Stimulated activated naive B cell treated with anti-CD40 and anti-IgM and Interleukin-4, amounts not matched to agents 10 μg/mL and 1 μg/mL and 100 μg/mL, for 72 hours (primary cell): ENCODE results near the gene ERI2.

ENCODE experiments used
- ATAC-seq, 2 donors: fragments of 150-1000 bp; cut with Tn5 transposase; replicated peaks; 2 replicates each; pipeline ENCODE4 v1.10.0; 2021; ENCODE audit warnings: moderate library complexity in 1 of 2
- DNase-seq: peaks from one replicate; pipeline ENCODE4 v3.0.0; 2021
- H3K27ac Mint-ChIP-seq: one replicate; pipeline ENCODE4 v1.8.0; 2022; ENCODE audit warnings: mild to moderate bottlenecking, mixed read lengths
- H3K27me3 Mint-ChIP-seq, 2 donors: one replicate each; pipeline ENCODE4 v1.8.0; 2022; ENCODE audit warnings: mixed read lengths in 2 of 2
- H3K36me3 Mint-ChIP-seq, 2 donors: one replicate each; pipeline ENCODE4 v1.8.0; 2022; ENCODE audit warnings: mixed read lengths in 2 of 2, mild to moderate bottlenecking in 1 of 2
- H3K4me1 Mint-ChIP-seq, 2 donors: one replicate each; pipeline ENCODE4 v1.8.0; 2022; ENCODE audit warnings: mixed read lengths in 2 of 2, mild to moderate bottlenecking in 1 of 2
- H3K4me3 Mint-ChIP-seq, 2 donors: one replicate each; pipeline ENCODE4 v1.8.0; 2022; ENCODE audit warnings: mild to moderate bottlenecking in 2 of 2, mixed read lengths in 2 of 2, moderate library complexity in 1 of 2
- H3K9me3 Mint-ChIP-seq, 2 donors: one replicate each; pipeline ENCODE4 v1.8.0; 2022; ENCODE audit warnings: mixed read lengths in 2 of 2, mild to moderate bottlenecking in 1 of 2

Gene ERI2

DNA sequence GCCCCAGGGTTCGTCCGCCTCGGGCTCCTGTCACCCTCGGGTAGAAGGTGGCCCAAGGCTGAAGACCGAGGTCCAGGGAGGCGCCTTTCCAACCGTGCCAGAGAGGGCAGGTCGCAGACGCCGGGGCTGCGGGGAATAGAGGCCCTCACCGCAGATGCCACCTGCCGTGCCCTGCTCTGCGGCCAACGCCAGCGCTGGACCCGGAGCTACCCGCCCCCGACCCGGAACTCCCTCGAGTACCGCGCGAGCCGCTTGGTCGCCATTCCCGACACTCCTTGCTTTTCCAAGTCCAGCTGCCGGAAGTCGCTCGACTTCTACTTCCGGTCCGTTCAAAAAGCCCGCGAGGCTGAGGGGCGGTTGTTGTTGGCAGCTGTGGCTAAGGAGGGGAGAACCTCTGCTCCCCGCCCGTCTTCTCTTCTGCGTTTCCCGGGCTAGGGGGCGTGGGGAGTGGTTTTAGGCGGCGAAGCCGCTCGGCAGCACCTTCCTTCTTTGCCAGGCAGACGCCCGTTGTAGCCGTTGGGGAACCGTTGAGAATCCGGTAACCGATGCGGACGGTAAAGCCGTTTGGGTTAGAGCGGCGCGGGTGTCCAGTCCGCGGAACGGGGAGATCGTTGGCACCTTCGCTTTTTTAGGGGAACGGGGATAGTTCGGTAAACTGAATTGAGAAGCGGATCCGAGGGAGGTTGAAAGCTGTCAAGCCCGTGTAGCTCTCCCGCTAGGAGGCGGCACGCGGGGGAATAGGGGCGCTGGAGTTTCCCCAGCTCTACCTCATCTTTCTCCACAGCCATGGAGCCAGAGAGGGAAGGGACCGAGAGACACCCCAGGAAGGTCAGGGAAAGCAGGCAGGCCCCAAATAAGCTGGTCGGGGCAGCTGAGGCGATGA is at the start of gene ERI2, which contains the start of gene REXO5:
Gene ERI2, minus strand, starts transcription at position 305 of the 883 bp plus-strand sequence. Its CDS starts 42 bp downstream, at position 263.
Gene REXO5, plus strand, starts transcription at position 360 of the 883 bp plus-strand sequence. Its CDS starts 427 bp downstream, at position 787.
- Mint-ChIP-seq H3K27ac (peak within 1 kb of the TSS; percentile 95), H3K27me3 (no peaks in the 10 kb centered on the region), H3K4me3 (peak within 1 kb of the TSS; percentile 95 to 99), H3K4me1 (peaks cover 13 to 24% of the 10 kb centered on the region in 2 donors), H3K9me3 (no peaks in the 10 kb centered on the region), H3K36me3 (no peaks in the 10 kb centered on the region)
- DNase-seq (peak; percentile 75), ATAC-seq (peak; percentile 92)

- DNase-seq (no peak), ATAC-seq (no peak)
- Mint-ChIP-seq H3K27ac (no peak overlapping the region), H3K36me3 (peaks cover 15 to 19% of the 10 kb centered on the region in 2 donors), H3K4me3 (no peak overlapping the region), H3K9me3 (no peaks in the 10 kb centered on the region), H3K27me3 (no peaks in the 10 kb centered on the region), H3K4me1 (peaks cover 0 to 3% of the 10 kb centered on the region in 2 donors)
These were observed 48.7 kb upstream of the ERI2 start for GRCh38 chr16:20854963-20855362.

GRCh38 chr16:20853981-20854620 is 47.8 kb upstream of the ERI2 start:
- Mint-ChIP-seq H3K27me3 (no peaks in the 10 kb centered on the region), H3K4me3 (no peak overlapping the region), H3K4me1 (peaks cover 0 to 6% of the 10 kb centered on the region in 2 donors), H3K9me3 (no peaks in the 10 kb centered on the region), H3K36me3 (peaks cover 10 to 13% of the 10 kb centered on the region in 2 donors), H3K27ac (no peak overlapping the region)
- no peak for ATAC-seq
- DNase-seq = no peak

- no peak for ATAC-seq
- Mint-ChIP-seq H3K4me1 (peaks cover 0 to 6% of the 10 kb centered on the region in 2 donors), H3K36me3 (peaks cover 10 to 13% of the 10 kb centered on the region in 2 donors), H3K27ac (no peak overlapping the region), H3K9me3 (no peaks in the 10 kb centered on the region), H3K4me3 (no peak overlapping the region), H3K27me3 (no peaks in the 10 kb centered on the region)
- DNase-seq = no peak
These were observed 46.9 kb upstream of the ERI2 start for GRCh38 chr16:20853143-20853542.

- ATAC-seq (no peak), DNase-seq (no peak)
- Mint-ChIP-seq H3K27ac (no peak overlapping the region), H3K4me3 (no peak overlapping the region), H3K36me3 (peaks cover 6 to 9% of the 10 kb centered on the region in 2 donors), H3K4me1 (peaks cover 0 to 6% of the 10 kb centered on the region in 2 donors), H3K9me3 (no peaks in the 10 kb centered on the region), H3K27me3 (no peaks in the 10 kb centered on the region)
These were observed 45.3 kb upstream of the ERI2 start for GRCh38 chr16:20851601-20852000.

DNA sequence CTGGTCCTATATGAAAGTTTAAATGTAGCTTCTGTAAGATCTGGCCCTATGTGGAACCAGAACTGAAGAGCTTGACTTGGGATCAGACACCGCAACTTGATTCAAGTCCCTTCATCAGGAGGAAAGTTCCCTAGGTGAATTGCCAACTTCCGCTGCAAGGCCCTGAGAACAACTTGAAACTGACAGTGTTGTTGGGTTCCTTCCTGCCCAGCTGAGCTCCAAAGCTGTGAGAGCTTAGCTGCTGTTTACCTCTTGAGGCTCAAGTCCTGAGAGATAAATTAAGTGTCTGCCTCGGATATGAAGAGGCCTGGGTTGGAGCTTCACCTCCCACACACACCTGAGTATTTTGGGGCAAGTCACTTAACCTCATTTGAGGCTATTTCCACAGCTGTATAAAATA is 44.7 kb upstream of the ERI2 start:
- no peak for ATAC-seq
- Mint-ChIP-seq H3K4me3 (no peak overlapping the region), H3K27me3 (no peaks in the 10 kb centered on the region), H3K4me1 (peaks cover 0 to 6% of the 10 kb centered on the region in 2 donors), H3K9me3 (no peaks in the 10 kb centered on the region), H3K27ac (no peak overlapping the region), H3K36me3 (peaks cover 6 to 9% of the 10 kb centered on the region in 2 donors)
- no peak for DNase-seq

DNA sequence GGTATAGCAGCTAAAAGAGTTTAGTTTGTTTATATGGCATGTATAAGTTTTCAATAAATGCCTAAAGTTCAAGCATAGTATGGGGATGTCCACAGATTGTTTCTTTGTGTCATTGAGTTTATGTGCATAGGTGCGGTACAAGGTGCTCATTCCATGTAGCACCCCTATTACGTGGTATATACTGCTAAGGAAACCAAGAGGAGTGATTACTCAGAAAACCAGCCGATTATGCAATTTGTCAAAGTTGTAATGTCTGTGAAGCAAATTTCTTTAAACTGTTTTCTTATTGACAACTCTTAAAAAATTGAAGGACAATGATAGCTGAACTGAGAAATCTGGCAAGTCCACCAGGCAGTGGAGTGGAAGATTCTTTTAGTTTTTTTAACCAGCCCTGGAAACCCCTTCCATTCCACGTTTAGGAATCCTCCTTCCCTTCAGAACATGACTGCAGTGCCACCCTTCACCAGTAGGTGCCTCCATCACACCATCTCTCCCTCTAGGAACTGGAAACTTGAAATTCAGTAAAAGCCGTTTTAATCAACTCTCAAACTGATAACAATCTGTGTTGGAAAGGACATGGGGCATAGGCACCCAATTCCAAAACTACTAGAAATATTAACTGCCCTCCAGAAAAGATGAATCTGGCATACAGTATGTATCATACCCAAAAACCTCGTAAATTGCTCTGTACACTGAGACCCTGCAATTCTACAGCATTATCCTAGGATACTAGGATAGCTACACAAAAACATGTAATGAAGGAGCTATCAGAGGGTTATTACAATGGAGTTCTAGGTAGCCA is 43.5 kb upstream of the ERI2 start:
- DNase-seq (peak; percentile 36), ATAC-seq (peak in 1 of 2 donors; percentile 52)
- Mint-ChIP-seq H3K27me3 (no peaks in the 10 kb centered on the region), H3K36me3 (peaks cover 0 to 2% of the 10 kb centered on the region in 2 donors), H3K27ac (no peak overlapping the region), H3K4me3 (no peak overlapping the region), H3K4me1 (peaks cover 0 to 6% of the 10 kb centered on the region in 2 donors), H3K9me3 (no peaks in the 10 kb centered on the region)

DNA sequence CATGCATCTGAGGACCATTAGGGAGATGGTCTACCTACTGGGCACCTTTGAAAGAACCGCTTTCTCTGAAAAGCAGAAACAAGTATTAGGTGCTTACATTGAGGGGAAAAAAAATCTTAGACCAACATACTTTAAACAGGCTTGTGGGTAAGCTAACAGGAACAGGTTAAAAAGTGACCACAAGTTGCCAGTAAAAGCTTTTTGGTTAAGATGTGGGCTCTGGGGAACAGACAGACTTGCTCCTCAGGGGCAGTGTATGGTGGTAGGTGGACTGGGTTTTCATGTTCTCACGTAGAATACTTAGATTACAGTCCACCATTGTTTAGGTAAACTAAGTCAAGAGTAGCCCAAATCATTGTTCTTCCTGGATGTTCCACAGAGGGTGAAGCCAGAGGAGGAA is 41.3 kb upstream of the ERI2 start:
- H3K27ac Mint-ChIP-seq = no peak overlapping the region
- no peak for DNase-seq
- H3K4me1 Mint-ChIP-seq = peaks cover 2 to 6% of the 10 kb centered on the region in 2 donors
- H3K27me3 Mint-ChIP-seq = no peaks in the 10 kb centered on the region
- peaks cover 0 to 2% of the 10 kb centered on the region in 2 donors for H3K36me3 Mint-ChIP-seq
- H3K4me3 Mint-ChIP-seq = no peak overlapping the region
- no peak for ATAC-seq
- H3K9me3 Mint-ChIP-seq = no peaks in the 10 kb centered on the region

DNA sequence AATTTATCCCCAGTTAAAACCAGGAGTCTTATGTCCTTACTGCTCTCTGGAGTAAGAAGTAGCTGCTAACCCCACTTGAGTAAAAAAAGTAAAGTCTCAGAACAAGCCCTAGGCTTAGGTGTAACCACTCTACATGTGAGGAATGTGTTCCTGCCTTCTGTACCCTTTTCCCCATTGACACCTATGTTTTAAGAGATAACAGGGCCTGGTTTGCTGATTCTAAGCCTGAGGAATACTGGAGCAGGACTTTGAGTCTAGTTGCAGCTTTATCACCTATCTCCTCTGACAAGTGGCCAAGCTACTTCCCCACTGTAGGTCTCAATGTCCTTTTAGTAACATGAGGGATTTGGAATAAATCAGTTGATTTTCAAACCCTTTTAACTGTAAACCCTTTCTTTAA is 40.3 kb upstream of the ERI2 start:
- peaks cover 0 to 2% of the 10 kb centered on the region in 2 donors for H3K36me3 Mint-ChIP-seq
- H3K27ac Mint-ChIP-seq = no peak overlapping the region
- no peak overlapping the region for H3K4me3 Mint-ChIP-seq
- no peaks in the 10 kb centered on the region for H3K9me3 Mint-ChIP-seq
- ATAC-seq (no peak), DNase-seq (no peak)
- no peaks in the 10 kb centered on the region for H3K27me3 Mint-ChIP-seq
- H3K4me1 Mint-ChIP-seq = peaks cover 2 to 6% of the 10 kb centered on the region in 2 donors

DNA sequence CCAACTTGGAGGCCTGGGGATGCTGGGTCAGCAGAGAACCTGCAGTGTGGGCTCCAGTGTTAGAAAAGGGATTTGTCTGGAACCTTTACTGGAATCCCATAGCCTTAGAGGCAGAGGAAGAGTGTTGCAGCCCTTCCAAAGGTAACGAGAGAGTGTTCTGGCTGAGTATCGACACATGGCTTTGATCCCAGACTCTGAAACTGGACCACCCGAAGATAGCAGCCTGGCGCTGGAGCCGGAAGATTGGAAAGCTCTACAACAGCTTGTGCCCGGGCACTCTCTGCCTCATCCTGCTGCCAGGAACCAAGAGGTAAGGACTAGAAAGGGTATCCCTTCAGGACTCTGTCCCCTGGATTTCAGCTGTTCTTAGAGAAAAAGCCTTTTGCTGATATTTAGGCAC is 39.8 kb upstream of the ERI2 start:
- Mint-ChIP-seq H3K27ac (no peak overlapping the region), H3K36me3 (peaks cover 0 to 2% of the 10 kb centered on the region in 2 donors), H3K9me3 (no peaks in the 10 kb centered on the region), H3K27me3 (no peaks in the 10 kb centered on the region), H3K4me3 (no peak overlapping the region), H3K4me1 (peaks cover 2 to 6% of the 10 kb centered on the region in 2 donors)
- ATAC-seq (no peak), DNase-seq (no peak)

GRCh38 chr16:20844588-20844987 is 38.3 kb upstream of the ERI2 start:
- peaks cover 0 to 3% of the 10 kb centered on the region in 2 donors for H3K4me1 Mint-ChIP-seq
- no peaks in the 10 kb centered on the region for H3K9me3 Mint-ChIP-seq
- DNase-seq (no peak), ATAC-seq (no peak)
- peaks cover 0 to 2% of the 10 kb centered on the region in 2 donors for H3K36me3 Mint-ChIP-seq
- no peak overlapping the region for H3K4me3 Mint-ChIP-seq
- H3K27me3 Mint-ChIP-seq = no peaks in the 10 kb centered on the region
- no peak overlapping the region for H3K27ac Mint-ChIP-seq

- H3K27ac Mint-ChIP-seq = no peak overlapping the region
- DNase-seq (no peak), ATAC-seq (no peak)
- H3K4me1 Mint-ChIP-seq = peaks cover under 1 to 3% of the 10 kb centered on the region in 2 donors
- H3K36me3 Mint-ChIP-seq = peaks cover 0 to 2% of the 10 kb centered on the region in 2 donors
- H3K27me3 Mint-ChIP-seq = no peaks in the 10 kb centered on the region
- no peak overlapping the region for H3K4me3 Mint-ChIP-seq
- H3K9me3 Mint-ChIP-seq = no peaks in the 10 kb centered on the region
These were observed 37.8 kb upstream of the ERI2 start for GRCh38 chr16:20844054-20844453.

DNA sequence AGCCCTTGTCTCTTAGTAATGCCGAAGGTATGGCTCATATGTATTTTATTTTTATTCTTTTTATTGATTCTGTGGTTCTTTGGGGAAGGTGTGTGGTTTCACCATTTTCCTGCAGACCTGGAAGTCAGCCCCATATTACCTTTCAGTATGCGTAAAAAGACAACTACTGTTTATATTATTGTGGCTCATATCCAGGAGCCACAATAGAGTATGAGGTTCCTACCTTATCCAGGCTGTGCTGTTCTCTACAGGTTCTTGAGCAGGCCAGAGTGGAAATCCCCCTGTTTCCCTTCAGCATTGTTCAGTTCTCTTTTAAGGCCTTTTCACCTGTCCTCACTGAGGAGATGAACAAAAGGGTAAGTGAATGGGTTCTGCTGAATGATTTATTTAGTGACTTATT is 33.2 kb upstream of the ERI2 start:
- Mint-ChIP-seq H3K4me3 (no peak overlapping the region), H3K27ac (no peak overlapping the region), H3K36me3 (peaks cover 17 to 19% of the 10 kb centered on the region in 2 donors), H3K27me3 (no peaks in the 10 kb centered on the region), H3K9me3 (peaks cover 6 to 8% of the 10 kb centered on the region in 2 donors), H3K4me1 (peaks cover 10 to 11% of the 10 kb centered on the region in 2 donors)
- ATAC-seq (no peak), DNase-seq (no peak)

DNA sequence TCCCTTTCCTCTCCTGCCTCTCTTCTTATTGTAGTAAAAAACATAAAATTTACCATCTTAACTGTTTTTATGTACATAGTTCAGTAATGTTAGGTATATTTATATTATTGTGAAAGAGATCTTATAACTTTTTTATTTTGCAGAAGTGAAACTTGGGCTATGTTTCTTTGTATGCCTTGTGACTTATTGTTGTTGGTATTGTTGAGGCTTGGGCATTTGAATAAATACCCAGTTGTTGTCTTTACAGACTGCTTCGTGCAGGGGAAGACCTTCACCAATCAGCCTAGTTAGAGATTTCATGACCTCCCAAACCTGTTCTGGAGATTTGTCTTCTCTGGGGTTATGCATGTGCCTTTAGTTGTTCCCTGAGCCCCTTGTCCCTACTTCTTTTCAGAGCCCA is 32.0 kb upstream of the ERI2 start:
- DNase-seq = no peak
- peaks cover 9 to 10% of the 10 kb centered on the region in 2 donors for H3K4me1 Mint-ChIP-seq

More for the DNA sequence above, 32.0 kb upstream of the ERI2 start:
- Mint-ChIP-seq H3K36me3 (peaks cover 18 to 21% of the 10 kb centered on the region in 2 donors), H3K4me3 (no peak overlapping the region), H3K27ac (no peak overlapping the region), H3K9me3 (peaks cover 6 to 9% of the 10 kb centered on the region in 2 donors), H3K27me3 (no peaks in the 10 kb centered on the region)
- no peak for ATAC-seq
